ENCODE data around the gene NECAB2.

NECAB2 gene

GRCh38 chr16:84043486-84044117 lies 75.6 kb downstream of the NECAB2 start:
- H3K4me3 ChIP-seq (ENCODE audit: low read depth, low read length) = no peak overlapping the region
- DNase-seq (ENCODE audit: low read depth, low spot score) = no peak
- TF ChIP-seq CTCF (IDR thresholded peaks at IDR 0.05; ENCODE audit: insufficient read depth, low read length, missing control alignments) = no peak
- ChIA-PET CTCF (interaction anchor here (1.4 to 6.9 kb wide), 6 partner anchors 8 to 118 kb away, joined by 3 to 33 read pairs (median 8); no protein-coding TSS in a partner anchor), POLR2A (no interaction called here)

DNA sequence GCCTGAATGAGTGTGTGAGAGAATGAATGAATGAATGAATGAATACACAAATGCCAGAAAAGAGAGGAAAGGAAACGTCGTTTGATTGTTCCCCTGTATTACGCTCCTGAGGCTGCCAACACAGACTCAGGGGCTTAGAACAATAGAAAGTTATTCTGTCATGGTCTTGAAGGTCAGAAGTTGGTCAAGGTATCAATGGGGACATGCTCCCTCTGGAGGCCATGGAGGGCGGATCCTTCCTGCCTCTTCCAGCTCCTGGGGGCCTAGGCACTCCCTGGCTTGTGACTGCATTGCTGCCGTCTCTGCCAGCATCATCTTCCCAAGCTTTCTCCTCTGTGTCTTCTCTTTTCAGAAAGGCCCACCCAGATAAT lies 76.1 kb downstream of the NECAB2 start:
- H3K4me3 ChIP-seq (ENCODE audit: low read depth, low read length) = no peak overlapping the region
- TF ChIP-seq CTCF (IDR thresholded peaks at IDR 0.05; ENCODE audit: insufficient read depth, low read length, missing control alignments) = peak; percentile 30
- POLR2A ChIA-PET = no interaction called here
- DNase-seq (ENCODE audit: low read depth, low spot score) = no peak
- CTCF ChIA-PET = interaction anchor here (0.6 to 6.9 kb wide), 8 partner anchors 8 to 118 kb away, joined by 3 to 33 read pairs (median 6); no protein-coding TSS in a partner anchor

GRCh38 chr16:84045001-84045817 lies 77.2 kb downstream of the NECAB2 start:
- H3K4me3 ChIP-seq (ENCODE audit: low read depth, low read length) = no peak overlapping the region
- ChIA-PET CTCF (interaction anchor here (0.7 to 6.9 kb wide), 9 partner anchors 13 to 89 kb away, joined by 3 to 33 read pairs (median 9); no protein-coding TSS in a partner anchor), POLR2A (no interaction called here)
- no peak for DNase-seq (ENCODE audit: low read depth, low spot score)
- TF ChIP-seq CTCF (IDR thresholded peaks at IDR 0.05; ENCODE audit: insufficient read depth, low read length, missing control alignments) = no peak

GRCh38 chr16:84045818-84046470 lies 77.9 kb downstream of the NECAB2 start:
- ChIA-PET POLR2A (no interaction called here), CTCF (interaction anchor here (0.8 to 3.3 kb wide), 5 partner anchors 13 to 39 kb away, joined by 4 to 12 read pairs (median 6); no protein-coding TSS in a partner anchor)
- TF ChIP-seq CTCF (IDR thresholded peaks at IDR 0.05; ENCODE audit: insufficient read depth, low read length, missing control alignments) = no peak
- no peak for DNase-seq (ENCODE audit: low read depth, low spot score)
- no peak overlapping the region for H3K4me3 ChIP-seq (ENCODE audit: low read depth, low read length)

- DNase-seq (ENCODE audit: low read depth, low spot score) = no peak
- H3K4me3 ChIP-seq (ENCODE audit: low read depth, low read length) = no peak overlapping the region
- ChIA-PET CTCF (interaction anchor here (1.3 to 3.3 kb wide), 4 partner anchors 11 to 38 kb away, joined by 5 to 12 read pairs (median 8); no protein-coding TSS in a partner anchor), POLR2A (no interaction called here)
- TF ChIP-seq CTCF (IDR thresholded peaks at IDR 0.05; ENCODE audit: insufficient read depth, low read length, missing control alignments) = no peak
Measured at GRCh38 chr16:84047206-84047605, 79.2 kb downstream of the NECAB2 start.
